PC-3 (cell line): ENCODE measurements around the gene FSTL4.

Experiments
- EZH2 ChIP-seq: fragments of 300-600 bp; sonication (generic); IDR thresholded peaks from one replicate; pipeline ENCODE4 v1.6.1; 2017; ENCODE audit warnings: antibody characterized with exemption, mild to moderate bottlenecking, low read length; ENCODE audit not compliant: unreplicated experiment
- TF ChIP-seq, protein P1 (sequence below): fragments of 300-600 bp; sonication (generic); conservative IDR thresholded peaks from 2 replicates; pipeline ENCODE4 v1.5.1; 2017; ENCODE audit warnings: antibody characterized with exemption, low read depth, mild to moderate bottlenecking, low read length

DNA sequence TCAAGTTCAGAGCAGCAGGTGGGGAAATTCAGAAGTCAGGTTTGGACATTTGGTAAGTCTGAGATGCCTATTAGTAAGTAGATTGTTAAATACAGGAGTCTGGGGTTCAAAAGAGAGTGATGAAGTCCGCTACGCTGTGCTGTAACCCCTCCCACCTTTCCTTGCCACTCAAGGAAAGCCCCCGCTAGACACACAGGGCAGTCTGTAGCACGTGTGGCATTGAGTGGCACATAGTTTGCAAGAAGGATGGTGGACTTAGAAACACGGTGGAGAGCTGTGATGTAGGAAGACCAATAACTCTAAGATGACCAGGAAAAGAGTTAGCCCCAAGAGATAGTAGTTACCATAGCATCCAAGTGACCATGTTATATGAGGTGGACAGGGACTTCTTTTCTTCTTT, 44.7 kb upstream of the FSTL4 start:
- TF ChIP-seq, protein P1, sequence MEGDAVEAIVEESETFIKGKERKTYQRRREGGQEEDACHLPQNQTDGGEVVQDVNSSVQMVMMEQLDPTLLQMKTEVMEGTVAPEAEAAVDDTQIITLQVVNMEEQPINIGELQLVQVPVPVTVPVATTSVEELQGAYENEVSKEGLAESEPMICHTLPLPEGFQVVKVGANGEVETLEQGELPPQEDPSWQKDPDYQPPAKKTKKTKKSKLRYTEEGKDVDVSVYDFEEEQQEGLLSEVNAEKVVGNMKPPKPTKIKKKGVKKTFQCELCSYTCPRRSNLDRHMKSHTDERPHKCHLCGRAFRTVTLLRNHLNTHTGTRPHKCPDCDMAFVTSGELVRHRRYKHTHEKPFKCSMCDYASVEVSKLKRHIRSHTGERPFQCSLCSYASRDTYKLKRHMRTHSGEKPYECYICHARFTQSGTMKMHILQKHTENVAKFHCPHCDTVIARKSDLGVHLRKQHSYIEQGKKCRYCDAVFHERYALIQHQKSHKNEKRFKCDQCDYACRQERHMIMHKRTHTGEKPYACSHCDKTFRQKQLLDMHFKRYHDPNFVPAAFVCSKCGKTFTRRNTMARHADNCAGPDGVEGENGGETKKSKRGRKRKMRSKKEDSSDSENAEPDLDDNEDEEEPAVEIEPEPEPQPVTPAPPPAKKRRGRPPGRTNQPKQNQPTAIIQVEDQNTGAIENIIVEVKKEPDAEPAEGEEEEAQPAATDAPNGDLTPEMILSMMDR = no peak
- TF ChIP-seq EZH2 = no peak
